Epidermal melanocyte (primary cell): ENCODE data around the gene TKFC.

Source experiments
- DNase-seq: peaks from one replicate; pipeline ENCODE4 v3.0.0; 2011; ENCODE audit warnings: low spot score; ENCODE audit not compliant: insufficient read length

TKFC gene

DNA sequence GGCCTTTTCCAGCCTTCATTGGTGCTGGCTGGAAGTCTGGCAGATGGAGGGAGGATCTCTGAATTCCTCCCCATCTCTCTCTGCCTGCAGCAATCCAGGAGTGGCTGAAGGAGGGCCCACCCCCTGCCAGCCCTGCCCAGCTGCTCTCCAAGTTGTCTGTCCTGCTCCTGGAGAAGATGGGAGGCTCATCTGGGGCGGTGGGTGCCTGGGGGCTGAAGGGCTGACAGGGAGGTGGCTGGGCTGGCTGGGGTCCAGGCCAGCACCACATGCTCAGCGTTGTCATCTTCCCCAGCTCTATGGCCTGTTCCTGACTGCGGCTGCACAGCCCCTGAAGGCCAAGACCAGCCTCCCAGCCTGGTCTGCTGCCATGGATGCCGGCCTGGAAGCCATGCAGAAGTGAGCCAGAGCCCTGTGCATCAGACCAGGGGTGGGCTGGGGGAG is 12.2 kb downstream of the TKFC start:
- DNase-seq = peak; percentile 47

DNA sequence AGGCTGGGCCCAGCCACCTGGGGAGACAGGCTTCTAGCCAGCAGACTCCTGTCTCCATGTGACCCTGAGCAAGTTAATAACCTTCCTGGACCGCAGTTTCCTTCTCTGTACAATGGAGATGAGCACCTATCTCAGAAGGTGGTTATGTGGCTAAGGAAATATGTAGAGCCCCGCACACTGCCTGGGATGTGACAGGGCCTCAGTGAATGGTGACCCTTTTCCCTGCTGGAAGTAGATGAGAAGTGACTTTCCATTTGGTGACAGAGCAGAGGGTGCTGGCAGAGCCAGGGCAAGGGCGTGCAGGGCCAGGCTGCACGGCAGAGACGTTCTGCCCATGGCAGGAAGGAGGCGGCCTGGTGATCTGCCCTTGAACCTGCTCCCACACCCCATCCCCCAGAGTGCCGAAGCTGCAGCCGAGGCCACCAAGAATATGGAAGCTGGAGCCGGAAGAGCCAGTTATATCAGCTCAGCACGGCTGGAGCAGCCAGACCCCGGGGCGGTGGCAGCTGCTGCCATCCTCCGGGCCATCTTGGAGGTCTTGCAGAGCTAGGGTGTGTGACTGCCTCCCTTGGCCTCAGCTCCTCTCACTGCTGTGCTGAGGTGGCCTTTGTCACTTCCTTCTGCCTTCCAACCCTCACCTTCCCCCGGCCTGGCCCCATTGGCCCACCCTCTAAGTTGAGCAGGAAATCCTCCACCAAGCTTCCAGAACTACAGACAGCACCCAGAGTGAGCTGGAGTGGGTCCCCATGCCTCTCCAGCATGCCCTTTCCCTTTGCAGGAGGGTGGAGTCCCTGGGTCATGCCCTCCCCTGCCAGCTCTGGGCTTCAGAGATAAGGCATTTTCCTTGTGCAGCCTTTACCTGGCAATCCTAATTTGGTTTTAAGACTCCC is 13.2 kb downstream of the TKFC start:
- no peak for DNase-seq

DNA sequence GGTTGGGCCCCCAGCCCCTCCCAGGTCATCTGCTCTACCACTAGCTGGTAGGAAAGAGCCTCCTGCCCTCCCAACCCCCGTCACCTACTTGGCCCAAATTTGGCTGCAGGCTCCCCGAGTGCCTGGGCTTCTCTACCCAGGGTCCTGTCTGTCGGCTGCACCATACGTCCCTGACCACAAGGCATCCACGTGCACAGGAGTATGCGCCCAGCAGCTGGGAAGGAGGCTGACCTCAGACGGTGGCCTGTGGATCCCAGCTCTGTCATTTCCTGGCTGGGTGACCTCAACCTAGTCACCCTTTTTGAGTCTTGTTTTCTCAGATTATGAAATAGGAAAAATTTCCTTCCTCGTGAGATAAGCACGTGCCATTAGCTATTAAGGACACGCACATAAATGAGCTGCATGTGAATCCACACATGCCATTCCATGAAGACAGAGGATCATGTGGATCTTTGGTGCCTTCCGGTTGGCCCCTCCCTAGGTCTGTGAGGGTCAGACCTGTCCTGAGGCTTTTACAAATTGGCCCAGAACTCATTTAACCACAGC is 15.0 kb downstream of the TKFC start:
- no peak for DNase-seq

DNA sequence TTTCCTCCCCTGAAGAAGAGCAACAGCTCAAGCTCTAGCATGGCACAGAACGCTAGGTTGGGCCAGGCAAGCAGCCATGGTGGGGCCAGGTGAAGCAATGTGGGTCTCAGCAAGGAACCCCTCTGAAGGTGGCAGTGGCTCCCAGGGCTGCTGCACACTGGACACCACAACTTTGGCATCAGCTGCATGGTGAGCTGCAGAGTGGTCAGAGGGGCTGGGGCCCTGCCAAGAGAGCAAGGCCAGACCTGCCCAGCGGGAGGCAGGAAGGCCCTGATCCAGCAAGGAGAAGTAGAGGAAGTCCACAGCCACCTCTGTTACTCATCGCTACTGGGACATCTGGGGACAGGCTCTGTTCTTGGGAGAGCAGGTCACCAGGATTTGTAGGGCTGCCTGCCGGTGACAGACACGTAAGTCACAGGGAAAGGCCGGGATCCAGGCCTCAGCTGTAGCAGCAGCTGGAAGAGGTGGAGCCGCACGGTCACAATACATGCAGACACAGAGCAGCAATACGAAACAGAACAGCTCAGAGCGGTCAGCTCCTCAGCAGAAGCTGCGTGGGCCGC is 16.2 kb downstream of the TKFC start:
- DNase-seq = no peak

DNA sequence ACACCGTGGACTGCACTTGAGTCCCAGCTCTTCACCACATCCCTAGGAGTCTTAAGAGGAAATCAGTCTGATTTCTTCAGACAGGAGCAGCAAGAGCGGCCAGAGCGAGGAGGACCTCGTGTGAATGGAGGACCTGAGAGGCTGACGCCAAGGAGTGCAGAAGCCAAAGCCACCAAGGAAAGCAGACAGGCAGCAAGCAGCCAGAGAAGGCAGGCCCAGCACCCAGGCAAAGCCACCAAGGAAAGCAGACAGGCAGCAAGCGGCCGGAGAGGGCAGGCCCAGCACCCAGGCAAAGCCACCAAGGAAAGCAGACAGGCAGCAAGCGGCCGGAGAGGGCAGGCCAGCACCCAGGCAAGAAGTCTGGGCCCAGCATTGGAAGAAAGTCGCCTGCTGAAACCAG is 16.9 kb downstream of the TKFC start:
- DNase-seq = no peak

DNA sequence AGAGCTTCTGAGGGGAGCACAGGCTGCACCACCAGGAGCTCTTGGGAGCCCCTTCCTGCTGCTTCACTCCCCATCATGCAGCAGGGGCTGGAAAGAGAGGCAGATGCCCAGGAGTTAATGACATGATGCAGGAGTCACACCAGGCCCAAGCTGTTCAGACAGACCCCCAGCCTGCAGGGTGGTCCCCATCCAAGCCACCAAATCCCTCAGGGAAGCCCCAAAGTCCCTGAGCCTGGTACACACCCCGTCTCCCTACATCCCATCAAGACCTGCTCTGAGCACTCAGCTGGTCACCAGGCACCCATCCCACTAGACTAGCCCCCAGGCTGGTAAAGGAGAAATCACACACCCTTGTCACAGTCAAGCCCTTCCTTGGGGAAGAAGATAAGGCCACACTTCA is 17.3 kb downstream of the TKFC start:
- no peak for DNase-seq

DNA sequence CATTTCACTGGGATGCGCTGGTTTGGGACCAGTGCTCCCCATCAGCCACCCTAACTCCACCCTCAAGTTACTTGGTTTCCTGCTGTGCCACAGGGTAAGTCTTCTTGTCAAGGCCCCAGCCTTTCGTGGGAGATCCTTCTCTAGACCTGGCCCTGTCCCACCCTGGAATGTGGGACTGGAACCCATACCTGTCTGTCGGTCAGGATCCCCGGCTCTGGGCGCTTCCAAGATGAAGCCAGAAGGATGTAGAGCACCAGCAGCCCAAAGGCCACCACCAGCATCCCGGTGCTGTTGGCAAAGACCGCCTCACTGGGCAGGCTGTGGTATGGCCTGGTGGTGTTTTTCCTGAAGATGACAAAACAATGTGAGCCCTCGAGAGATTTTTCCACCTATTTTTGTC is 17.8 kb downstream of the TKFC start:
- DNase-seq = no peak

DNA sequence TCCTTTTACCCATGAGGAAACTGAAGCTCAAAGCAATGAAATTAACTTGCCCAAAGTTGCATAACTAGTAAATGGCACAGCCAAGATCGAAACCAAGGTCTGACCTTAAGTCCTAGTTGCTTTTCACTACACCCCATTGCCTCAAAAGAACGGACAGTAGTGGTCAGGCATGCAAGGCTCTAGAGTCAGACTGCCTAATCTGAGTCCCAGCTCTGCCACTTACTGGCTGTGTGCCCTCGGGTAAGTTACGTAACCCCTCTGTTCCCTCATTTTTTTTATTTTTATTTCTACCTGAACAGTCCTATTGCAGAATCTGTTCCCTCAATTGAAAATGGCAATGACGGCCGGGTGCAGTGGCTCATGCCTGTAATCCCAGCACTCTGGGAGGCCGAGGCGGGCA is 19.0 kb downstream of the TKFC start:
- DNase-seq = no peak

DNA sequence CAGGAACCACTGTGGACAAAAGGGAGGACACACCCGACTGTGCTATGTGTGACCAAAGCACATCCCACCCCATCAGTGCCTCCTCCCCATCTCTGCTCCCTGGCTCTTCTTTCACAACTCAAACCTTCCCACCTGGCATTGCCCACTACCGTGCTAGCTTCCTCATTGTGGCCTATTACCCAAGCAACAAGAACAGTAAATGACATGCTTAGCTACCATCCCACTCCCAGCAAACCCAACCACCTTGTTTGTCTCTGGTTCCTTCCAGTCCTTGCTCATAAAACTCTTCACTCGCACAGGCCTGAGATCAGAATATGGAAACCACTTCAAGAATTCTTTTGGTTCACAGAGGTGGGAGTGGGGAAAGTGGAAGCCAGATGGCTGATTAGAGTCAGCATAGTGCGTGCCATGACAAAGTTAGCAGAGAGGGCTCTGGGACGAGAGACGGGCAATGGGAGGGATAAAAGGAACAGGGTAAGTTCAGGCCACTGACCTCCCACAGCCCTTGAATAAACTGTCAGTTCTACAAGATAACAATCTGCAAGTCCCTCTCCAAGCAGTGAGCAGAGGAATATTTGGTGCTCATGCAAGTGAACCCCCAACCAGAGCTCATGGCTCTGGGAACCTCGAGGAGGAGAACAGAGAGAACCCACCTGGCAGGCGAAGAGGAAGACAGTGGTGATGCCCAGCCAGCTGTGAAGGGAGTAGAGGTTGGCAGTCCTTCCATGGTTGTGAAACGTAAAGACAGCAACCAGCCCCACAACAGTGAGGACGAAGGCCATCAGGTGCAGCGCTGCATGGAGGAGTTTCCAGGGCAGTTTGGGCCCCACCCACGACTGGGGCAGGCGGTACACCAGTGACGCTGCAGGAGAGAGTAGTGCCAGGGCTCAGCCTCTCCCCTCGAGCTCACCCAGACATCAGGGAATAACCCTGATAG is 20.4 kb downstream of the TKFC start:
- DNase-seq = no peak

DNA sequence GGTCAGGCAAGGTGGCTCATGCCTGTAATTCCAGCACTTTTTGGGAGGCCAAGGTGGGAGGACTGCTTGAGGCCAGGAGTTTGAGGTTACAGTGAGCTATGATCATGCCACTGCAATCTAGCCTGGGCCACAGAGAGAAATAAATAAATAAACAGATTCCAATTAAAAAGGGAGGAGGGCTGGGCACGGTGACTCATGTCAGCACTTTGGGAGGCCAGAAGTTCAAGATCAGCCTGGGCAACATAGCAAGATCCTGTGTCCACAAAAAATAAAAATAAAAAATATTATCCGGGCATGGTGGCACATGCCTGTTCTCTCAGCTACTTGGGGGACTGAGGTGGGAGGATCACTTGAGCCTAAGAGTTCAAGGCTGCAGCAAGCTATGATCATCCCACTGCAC is 21.2 kb downstream of the TKFC start:
- no peak for DNase-seq

DNA sequence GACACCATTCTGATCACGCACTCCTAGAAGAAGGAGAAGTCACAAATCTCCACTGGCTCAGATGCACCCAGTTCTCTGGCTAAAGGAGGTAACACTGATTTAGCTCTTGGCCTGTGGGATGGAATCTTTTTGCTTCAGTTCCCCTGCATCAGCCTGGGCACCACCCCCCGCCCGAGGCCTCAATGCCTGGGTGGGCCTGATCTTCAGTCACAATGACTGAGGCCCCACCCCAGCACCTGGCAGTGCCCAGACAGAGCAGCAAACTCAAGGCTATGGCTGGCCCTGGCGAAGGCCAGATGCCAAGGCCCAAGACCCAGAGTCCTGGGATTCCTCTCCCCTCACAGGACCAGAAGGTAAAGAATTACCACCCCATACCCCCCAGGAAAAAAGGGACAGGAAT is 23.7 kb downstream of the TKFC start:
- no peak for DNase-seq

DNA sequence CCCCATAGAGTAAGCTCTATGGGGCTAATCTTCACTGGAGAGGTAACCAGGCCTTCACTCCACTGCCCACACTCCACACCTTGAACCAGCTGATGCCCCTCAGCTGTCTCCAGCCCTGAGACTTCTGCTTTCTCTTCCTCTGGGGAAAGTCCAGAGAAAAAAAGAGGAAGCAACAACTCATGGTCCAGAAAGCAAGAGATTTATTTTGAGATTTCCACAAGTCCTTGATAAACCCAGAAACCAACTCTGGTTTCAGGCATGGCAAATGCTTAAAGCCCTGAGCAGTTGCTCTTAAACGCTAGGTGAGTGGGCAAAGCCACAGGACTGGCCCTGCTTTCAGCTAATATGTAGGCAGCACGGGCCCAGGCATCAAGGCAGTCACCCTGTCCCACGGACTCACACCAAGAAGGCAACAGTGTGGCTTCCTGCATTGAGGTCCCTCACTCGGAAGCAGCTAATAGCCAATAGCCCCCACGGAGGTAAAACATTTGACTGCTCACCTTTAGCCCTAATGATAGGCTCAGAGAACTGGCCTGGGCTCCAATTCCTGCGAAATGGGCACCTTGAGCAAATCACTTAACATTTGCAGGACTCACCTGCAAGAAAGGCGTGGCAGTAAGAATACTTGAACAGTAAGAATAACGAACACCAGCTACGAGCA is 24.3 kb downstream of the TKFC start:
- no peak for DNase-seq

DNA sequence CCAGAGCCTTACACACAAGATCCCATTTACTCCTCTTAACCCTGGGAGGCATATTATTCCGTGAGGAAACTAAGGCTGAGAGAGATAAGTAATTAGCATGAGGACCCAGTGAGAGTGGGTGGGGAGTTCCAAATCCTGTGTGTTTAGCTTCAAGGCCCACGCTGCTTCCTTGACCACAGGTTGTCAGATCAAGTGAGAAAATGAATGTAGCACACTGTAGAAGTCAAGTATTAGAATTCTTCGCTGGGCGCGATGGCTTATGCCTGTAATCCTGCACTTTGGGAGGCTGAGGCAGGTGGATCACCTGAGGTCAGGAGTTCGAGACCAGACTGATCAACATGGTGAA is 24.8 kb downstream of the TKFC start:
- DNase-seq = no peak

DNA sequence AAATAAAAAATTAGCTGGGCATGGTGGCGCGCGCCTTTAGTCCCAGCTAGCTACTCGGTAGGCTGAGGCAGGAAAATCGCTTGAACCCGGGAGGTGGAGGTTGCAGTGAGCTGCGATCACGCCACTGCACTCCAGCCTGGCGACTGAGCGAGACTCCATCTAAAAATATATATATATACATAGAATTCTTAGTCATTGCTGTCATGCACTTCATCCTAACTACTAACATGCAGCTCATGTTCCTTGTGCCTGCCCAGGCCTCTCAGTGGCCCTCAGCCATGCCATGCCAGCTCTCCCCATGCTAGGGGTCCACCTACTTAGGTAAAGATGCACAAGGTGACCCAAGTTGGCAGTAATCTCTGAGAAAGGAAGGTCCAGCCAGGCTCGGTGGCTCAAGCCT is 25.5 kb downstream of the TKFC start:
- no peak for DNase-seq

DNA sequence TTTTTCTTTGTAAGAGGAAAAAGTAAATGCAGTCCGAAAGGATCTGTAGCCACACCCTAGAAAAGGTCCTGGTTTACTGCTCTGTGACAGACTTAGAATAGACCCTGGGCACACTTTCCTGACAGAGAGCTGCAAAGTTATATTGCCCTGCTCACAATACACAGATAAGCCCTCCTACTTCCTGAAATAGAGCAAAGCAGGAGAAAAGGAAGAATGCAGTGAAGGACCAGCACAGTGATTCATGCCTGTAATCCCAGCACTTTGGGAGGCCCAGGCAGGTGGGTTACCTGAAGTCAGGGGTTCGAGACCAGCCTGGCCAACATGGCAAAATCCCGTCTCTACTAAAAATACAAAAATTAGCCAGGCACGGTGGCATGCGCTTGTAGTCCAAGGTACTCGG is 26.5 kb downstream of the TKFC start:
- no peak for DNase-seq

DNA sequence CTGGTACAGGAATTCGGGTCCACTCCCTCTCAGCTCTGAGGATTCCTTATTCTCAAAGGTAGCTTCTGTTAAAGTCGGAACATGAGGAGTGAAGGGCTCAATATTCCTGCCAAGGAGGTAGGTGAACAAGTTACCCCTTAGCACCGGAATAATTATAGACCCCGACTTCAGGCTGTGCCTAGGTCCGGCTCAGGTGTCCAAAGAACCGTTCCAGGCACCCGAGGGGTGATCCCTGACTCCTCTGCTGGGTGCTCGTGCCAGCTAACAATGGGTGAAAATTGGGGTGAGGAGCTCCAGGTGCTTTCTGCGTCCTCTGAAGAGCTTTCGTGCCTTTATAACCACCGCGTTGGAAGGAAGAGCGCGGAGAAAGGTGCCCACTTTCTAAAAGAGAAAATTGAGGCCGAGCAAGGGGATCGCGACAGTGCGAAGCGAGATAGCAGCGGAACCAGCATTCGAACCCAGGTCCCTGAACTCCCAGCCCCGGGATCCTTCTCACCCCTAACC is 28.3 kb downstream of the TKFC start:
- DNase-seq = no peak

DNA sequence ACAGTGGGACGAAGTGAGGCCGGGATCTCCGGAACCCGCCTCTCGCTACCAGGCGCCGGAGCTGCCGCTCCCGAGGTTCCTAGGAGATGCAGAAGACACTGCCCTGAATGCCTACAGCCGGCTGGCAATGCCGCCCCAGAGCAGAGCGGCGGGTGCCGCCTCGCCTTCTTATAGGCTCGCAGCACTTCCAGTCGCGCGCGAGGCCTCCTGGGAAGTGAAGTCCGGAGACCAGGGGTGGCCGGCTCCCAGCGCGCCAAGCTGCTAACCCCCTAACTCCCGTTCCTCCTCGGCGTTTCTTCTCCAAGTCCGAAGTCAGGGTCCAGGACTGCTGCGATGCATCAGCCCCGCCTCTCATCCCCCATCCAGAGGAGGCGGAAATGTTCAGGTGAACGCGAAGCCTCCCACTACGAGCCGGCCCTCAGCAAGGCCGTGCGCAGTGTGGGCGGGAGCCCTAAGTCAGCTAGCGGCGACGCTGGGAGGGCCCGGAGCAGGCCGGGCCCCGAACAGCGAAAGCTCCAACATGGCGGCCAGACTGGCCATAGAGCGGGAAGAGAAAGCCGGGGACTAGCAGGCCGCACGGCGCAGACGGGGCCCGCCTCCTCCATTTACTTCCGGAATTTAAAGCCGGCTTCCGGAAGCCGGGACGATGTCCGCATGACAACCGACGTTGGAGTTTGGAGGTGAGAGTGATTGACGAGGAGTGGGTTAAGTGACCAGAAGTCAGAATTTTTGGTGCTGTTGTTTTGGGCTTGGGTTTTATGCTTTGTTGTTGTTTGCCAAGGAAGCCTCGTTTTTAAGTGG is 28.9 kb downstream of the TKFC start, which contains the start of the genes CYB561A3 and TMEM138:
TSS of gene CYB561A3 (minus strand) at position 142 of the 801 bp plus-strand sequence. CDS start 5,169 bp downstream, outside the sequence.
TSS of gene TMEM138 (plus strand) at position 634 of the 801 bp plus-strand sequence. CDS start 2,017 bp downstream, outside the sequence.
- peak; percentile 88 for DNase-seq

DNA sequence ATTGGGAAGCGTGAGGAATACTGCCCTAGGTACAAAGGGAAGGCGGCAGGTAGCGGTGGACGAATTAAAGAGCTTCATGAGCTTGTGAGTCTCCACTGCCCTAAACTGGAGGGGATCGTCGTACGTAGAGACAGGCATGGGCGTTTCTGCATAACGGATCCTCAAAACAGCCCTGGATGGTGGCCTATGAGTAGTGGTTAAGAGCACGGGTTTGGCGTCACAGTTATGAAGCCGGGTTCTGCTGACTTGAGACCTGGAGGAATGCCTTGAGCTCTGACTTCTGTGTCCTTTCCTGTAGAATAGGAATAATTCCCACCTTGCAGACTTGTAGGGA is 29.5 kb downstream of the TKFC start:
- no peak for DNase-seq

DNA sequence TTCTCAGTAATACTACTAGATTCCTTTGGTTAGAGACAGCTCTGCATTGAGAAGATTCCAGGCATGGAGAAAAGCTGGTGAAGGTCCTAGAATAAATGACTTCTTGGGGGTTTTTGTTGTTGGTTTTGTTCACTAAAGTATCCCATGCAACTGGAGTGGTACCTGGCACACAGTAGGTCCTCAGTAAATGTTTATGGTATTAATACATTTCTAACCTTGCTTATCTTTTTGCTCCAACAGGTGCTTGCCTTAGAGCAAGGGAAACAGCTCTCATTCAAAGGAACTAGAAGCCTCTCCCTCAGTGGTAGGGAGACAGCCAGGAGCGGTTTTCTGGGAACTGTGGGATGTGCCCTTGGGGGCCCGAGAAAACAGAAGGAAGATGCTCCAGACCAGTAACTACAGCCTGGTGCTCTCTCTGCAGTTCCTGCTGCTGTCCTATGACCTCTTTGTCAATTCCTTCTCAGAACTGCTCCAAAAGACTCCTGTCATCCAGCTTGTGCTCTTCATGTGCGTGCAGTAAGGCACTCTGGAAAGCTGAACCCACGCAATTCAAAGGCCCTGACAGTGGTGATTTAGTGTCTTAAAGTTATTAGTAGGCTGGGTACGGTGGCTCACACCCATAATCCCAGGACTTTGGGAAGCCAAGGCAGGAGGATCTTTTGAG is 31.1 kb downstream of the TKFC start:
- DNase-seq = no peak

DNA sequence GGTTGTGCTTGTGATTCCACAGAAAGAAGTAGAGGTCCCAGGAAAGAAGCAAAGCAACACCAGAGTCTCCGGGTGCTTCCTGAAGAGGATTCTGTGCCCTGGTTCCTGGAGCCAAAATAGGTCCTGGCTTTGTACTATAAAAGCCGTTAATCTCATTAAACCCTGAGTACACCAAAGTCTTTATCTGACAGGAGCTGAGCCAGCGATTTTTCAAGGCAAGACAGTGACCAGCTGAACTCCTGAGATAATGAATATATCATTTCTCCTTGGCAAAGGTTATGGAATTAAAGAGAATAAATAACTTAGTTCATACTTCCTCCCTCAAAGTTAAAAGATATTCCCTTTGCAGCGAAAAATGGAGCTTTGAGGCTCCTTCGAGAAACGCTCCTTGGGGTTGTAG is 34.4 kb downstream of the TKFC start:
- DNase-seq = no peak
